Parathyroid adenoma (tissue), 2 donors: ENCODE data around the gene TRAPPC4.
"Not testable (repeated sequence)": the region's sequence is repeated elsewhere in the genome, so short reads cannot be mapped to it uniquely, and the experiment has no call there.

Experiments used
- H2AFZ ChIP-seq: fragments of 300-600 bp; sonication (generic); one replicate; pipeline ENCODE4 v1.7.0; 2017; ENCODE audit warnings: antibody characterized with exemption, mild to moderate bottlenecking
- H3K27ac ChIP-seq: fragments of 300-600 bp; sonication (generic); one replicate; pipeline ENCODE4 v1.7.0; 2017
- H3K27me3 ChIP-seq: fragments of 300-600 bp; sonication (generic); one replicate; pipeline ENCODE4 v1.7.0; 2017; ENCODE audit warnings: low read length; ENCODE audit not compliant: control insufficient read depth, insufficient read depth
- H3K36me3 ChIP-seq: fragments of 300-600 bp; sonication (generic); one replicate; pipeline ENCODE4 v1.7.0; 2017; ENCODE audit warnings: low read length; ENCODE audit not compliant: control insufficient read depth, insufficient read depth
- H3K4me1 ChIP-seq: fragments of 300-600 bp; sonication (generic); one replicate; pipeline ENCODE4 v1.7.0; 2017; ENCODE audit warnings: control low read depth
- H3K4me2 ChIP-seq: fragments of 300-600 bp; sonication (generic); one replicate; pipeline ENCODE4 v1.7.0; 2017; ENCODE audit warnings: low read length
- H3K4me3 ChIP-seq: fragments of 300-600 bp; sonication (generic); one replicate; pipeline ENCODE4 v1.7.0; 2017; ENCODE audit warnings: low read depth, low read length
- H3K79me2 ChIP-seq: fragments of 300-600 bp; sonication (generic); one replicate; pipeline ENCODE4 v1.7.0; 2017; ENCODE audit warnings: control low read depth
- H3K9ac ChIP-seq: fragments of 300-600 bp; sonication (generic); one replicate; pipeline ENCODE4 v1.7.0; 2017; ENCODE audit warnings: mild to moderate bottlenecking
- H3K9me3 ChIP-seq: fragments of 300-600 bp; sonication (generic); one replicate; pipeline ENCODE4 v1.7.0; 2017; ENCODE audit warnings: low read length; ENCODE audit not compliant: control insufficient read depth
- CTCF ChIP-seq: fragments of 300-600 bp; sonication (generic); IDR thresholded peaks from one replicate; pipeline ENCODE4 v1.7.0; 2017; ENCODE audit warnings: antibody characterized with exemption, mild to moderate bottlenecking
- donor health status: primary hyperparathyroidism.

The TRAPPC4 gene

DNA sequence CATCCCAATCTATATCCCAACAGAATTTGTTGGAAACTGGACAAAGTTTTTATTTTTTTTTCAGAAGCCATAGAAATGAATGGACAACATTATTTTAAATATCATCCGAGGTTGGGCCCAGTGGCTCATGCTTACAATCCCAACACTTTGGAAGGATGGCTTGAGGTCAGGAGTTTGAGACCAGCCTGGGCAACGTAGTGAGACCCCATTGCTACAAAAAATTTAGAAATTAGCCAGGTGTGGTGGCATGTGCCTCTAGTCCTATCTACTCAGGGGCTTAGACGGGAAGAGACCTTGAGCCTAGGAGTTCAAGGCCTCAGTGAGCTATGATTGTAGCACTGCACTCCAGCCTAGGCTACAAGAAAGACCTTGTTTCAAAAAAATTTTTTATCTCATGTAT, 16.2 kb downstream of the TRAPPC4 start:
- Histone ChIP-seq H3K4me3 (no peak overlapping the region), H3K9ac (no peak overlapping the region), H3K36me3 (no peaks in the 10 kb centered on the region), H3K27me3 (no peaks in the 10 kb centered on the region), H3K4me1 (peaks cover 2% of the 10 kb centered on the region), H2AFZ (no peak overlapping the region), H3K9me3 (no peaks in the 10 kb centered on the region), H3K27ac (no peak overlapping the region), H3K79me2 (no peaks in the 10 kb centered on the region), H3K4me2 (no peak overlapping the region)
- TF ChIP-seq CTCF = no peak

DNA sequence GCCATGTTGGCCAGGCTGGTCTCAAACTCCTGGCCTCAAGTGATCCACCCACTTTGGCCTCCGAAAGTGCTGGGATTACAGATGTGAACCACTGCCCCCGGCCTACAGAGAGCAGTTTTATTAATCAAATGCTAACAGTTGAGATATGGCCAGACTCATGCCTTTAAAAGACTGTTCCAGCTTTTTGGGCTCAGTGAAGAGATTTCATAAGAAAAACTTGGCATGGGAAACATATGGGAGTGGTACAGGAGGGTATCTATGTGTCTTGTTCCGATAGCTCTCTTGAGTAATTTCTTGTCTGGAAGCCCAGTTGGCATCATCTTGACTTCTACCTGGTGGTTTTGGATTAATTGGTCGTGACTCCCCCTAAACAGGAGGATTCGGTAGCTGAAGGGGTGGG, 20.3 kb downstream of the TRAPPC4 start:
- Histone ChIP-seq H3K4me1 (no peaks in the 10 kb centered on the region), H3K9ac (no peak overlapping the region), H2AFZ (no peak overlapping the region), H3K36me3 (no peaks in the 10 kb centered on the region), H3K9me3 (no peaks in the 10 kb centered on the region), H3K27me3 (no peaks in the 10 kb centered on the region), H3K4me2 (no peak overlapping the region), H3K4me3 (no peak overlapping the region), H3K27ac (no peak overlapping the region), H3K79me2 (no peaks in the 10 kb centered on the region)
- no peak for TF ChIP-seq CTCF

GRCh38 chr11:119039471-119039870, 20.9 kb downstream of the TRAPPC4 start:
- not testable (repeated sequence) for H3K9me3 ChIP-seq, H3K4me2 ChIP-seq, H3K4me1 ChIP-seq, H3K4me3 ChIP-seq, H3K27me3 ChIP-seq, H3K27ac ChIP-seq, H2AFZ ChIP-seq, H3K36me3 ChIP-seq, H3K79me2 ChIP-seq, H3K9ac ChIP-seq

DNA sequence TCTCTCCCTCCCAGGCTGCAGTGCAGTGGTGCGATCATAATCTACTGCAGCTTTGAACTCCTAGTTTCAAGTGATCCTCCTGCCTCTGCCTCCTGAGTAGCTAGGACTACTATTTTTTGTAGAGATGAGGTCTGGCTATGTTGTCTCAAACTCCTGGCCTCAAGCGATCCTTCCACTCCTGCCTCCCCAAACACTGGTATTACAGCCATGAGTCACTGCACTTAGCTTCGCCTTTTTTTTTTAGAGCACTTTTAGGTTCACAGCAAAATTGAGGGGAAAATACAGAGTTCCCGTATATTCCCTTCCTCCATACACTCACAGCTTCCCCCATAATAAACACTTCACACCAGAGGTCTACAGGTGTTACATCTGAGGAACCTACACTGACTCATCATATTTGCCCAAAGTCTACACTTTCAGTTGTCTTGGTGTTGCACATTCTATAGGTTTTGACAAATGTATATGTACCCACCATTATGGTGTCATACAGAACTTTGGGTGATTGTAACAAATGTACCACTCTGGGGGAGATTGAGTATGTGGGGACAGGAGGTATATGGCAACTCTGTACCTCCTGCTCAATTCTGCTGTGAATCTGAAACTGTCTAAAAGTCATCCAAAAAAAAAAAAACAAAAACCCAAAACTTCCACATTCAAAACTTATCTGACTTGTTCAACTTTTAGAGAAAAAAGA, 23.4 kb downstream of the TRAPPC4 start:
- Histone ChIP-seq H3K4me3 (no peak overlapping the region), H3K27ac (no peak overlapping the region), H3K27me3 (no peaks in the 10 kb centered on the region), H3K36me3 (no peaks in the 10 kb centered on the region), H2AFZ (no peak overlapping the region), H3K9ac (no peak overlapping the region), H3K4me1 (no peaks in the 10 kb centered on the region), H3K9me3 (no peaks in the 10 kb centered on the region), H3K4me2 (no peak overlapping the region), H3K79me2 (no peaks in the 10 kb centered on the region)
- TF ChIP-seq CTCF = no peak

GRCh38 chr11:119042927-119043326, 24.4 kb downstream of the TRAPPC4 start:
- no peak overlapping the region for H3K27ac ChIP-seq
- no peak overlapping the region for H3K4me3 ChIP-seq
- no peaks in the 10 kb centered on the region for H3K79me2 ChIP-seq
- no peaks in the 10 kb centered on the region for H3K9me3 ChIP-seq
- H3K4me1 ChIP-seq = no peaks in the 10 kb centered on the region
- no peak overlapping the region for H3K4me2 ChIP-seq
- H2AFZ ChIP-seq = no peak overlapping the region
- no peaks in the 10 kb centered on the region for H3K27me3 ChIP-seq
- H3K36me3 ChIP-seq = no peaks in the 10 kb centered on the region
- no peak for TF ChIP-seq CTCF
- no peak overlapping the region for H3K9ac ChIP-seq
